T-helper 1 cell (primary cell): ENCODE measurements around the gene RASL11B.

Experiments
- DNase-seq, 5 donors: peaks; one replicate each; pipeline ENCODE4 v3.0.0-alpha.2; 2012 to 2020

RASL11B gene

GRCh38 chr4:52877036-52877435, 14.9 kb downstream of the RASL11B start:
- DNase-seq: no peak

DNA sequence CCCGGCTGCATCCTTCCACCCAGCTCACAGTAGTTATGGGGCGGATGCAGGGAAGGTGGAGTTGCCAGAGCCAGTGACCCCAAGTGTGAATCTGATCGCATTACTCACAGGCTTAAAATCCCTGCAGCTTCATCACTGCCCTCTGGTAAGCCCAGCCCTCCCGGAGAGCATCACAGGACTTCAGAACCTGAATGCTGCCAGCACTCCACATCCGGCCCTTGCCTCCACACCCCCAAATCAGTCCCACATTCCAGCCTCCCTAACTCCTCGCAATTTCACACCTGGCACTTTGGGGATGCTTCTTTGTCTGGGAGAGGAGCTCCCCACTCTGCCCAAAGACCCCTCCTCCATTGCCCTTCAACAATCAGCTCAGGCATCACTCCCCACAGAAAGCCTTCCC, 15.6 kb downstream of the RASL11B start:
- no peak for DNase-seq

DNA sequence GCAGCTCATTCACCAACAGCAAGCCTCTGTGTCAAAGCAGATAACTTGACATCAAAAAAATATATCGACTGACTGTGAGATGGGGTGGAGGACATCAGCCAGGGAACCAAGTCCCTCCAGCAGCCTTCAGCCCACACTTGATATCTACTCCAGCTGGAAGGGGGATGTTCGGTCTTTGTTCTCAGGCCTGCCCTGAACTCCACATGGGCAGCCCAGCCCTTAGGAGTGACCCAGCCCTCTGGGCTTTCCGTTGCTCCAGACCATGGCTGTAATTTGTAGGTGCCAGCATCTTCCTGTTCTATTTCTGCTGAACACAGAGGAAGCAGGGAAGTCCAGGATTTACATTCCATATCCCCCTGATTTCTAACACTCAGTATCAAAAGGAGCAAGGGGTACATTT, 17.4 kb downstream of the RASL11B start:
- DNase-seq: no peak

GRCh38 chr4:52880994-52881393, 18.9 kb downstream of the RASL11B start:
- no peak for DNase-seq

DNA sequence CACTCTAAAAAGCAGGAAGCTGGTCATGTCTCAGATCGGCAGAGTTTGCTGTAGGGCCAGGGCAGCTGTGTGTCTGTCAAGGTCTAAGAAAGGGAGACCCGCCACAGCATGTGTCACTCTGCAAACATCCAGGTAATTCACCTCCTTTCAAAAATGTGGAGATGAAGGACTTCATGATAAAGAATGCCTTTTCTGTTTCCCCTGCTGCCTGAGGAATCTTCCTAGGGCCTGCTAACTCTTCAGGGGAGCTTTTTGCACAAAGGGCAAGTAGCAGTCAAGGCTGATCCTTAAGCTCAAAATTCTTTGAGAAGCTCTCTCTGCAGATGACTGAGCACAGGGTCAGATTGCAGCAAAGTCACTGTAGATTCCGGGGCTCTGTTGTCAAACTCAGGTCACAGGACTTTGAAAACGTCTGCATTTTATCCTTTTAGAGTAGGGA, 21.1 kb downstream of the RASL11B start:
- no peak for DNase-seq

DNA sequence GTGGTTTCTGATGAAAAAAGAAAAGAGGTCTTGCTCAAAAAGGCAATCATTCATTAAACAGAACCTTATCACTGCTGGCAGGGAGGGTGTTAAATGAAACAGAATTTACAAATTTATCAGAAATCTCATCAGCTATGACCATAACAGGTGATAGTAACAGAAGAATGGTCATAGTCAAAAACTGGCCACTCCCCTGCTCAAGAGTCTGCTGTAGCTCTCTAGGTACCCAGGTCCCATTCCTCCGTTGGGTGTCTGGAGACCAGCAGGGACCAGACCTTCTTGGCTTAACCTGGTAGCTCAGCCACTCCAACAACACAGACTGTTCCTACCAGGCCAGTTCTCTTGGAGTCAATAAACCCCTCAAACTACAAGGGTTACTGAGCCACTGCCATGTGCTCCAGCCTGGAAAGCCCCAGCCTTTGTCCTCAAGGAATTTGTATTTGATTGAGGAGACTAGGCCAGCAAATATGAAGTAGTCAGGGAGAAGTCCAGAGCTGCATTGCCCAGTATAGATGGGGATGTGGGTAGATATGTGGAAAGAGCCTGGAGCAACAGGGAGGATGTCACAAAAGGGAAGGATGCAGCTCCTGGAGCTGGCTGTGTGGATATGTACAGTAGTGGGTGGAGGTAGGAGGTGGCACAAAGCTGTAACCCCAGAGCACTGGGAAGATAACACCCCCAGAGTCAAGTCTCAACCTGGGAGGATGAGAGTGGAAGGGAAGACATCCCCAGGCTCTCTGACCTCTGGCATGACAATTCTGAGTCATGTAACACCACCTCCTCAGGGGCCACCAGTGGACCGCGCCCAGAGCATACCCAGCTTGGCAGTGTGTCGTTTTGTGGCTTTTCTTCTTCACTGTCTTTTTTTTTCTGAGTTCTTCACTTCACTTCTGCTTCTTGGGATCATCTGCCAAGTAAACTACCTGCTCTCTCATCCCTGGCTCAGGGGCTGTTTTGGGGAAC, 21.9 kb downstream of the RASL11B start:
- no peak for DNase-seq

GRCh38 chr4:52884994-52885393, 22.9 kb downstream of the RASL11B start:
- DNase-seq: no peak

GRCh38 chr4:52889354-52889753, 27.2 kb downstream of the RASL11B start:
- no peak for DNase-seq

DNA sequence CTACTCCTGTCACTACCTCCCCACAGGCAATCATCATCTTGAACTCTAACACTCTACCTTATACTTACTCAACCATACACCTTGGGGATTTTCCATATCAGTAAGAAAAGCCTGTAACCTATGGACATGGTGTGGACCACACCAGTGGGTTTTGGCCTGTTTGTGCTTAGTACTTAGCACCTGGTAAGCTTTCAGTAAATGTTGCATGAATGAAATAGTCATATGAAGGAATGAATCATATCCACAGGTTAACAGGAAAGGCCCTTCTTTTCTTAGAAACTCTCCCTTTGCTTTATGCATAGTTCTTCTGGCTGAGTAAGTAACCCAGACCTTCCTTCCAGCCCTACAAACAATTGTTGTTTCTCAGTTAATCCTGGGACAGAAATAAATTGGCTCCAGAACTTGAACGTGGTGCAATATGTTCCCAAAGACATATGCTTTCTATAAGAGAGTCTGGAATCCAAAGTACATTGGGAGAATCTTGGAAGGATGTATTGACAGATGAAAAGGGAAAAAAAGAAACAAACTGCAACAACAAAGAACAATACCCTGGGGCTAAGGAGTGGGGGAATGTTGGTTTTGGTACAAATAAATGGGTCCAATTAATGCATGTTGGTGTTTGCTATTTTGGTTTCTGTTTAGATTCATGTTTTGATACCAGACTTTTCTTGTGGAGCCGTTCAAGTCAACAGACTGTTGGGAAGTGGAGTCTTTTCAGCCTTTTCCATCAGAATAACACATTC, 27.8 kb downstream of the RASL11B start:
- peak in 1 of 5 donors; percentile 67 for DNase-seq

DNA sequence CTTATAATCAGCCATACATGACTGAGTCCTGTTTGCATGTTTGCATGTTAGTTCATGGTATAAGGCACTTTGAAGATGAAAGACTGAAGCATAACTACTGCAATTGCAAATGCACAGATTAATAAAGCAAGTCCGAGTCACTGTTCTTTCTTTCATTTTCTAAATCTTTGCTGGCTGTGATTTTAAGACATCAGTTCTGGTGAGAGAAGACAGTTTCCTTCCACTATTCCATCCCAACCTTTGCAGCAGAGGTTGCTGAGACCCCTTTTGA, 28.3 kb downstream of the RASL11B start:
- DNase-seq: peak in 1 of 5 donors; percentile 8

GRCh38 chr4:52891743-52892142, 29.6 kb downstream of the RASL11B start:
- DNase-seq: no peak

- DNase-seq: no peak
Measured at GRCh38 chr4:52892880-52893279, 30.8 kb downstream of the RASL11B start.

GRCh38 chr4:52894443-52894842, 32.3 kb downstream of the RASL11B start:
- peak in 1 of 5 donors; percentile 6 for DNase-seq

DNA sequence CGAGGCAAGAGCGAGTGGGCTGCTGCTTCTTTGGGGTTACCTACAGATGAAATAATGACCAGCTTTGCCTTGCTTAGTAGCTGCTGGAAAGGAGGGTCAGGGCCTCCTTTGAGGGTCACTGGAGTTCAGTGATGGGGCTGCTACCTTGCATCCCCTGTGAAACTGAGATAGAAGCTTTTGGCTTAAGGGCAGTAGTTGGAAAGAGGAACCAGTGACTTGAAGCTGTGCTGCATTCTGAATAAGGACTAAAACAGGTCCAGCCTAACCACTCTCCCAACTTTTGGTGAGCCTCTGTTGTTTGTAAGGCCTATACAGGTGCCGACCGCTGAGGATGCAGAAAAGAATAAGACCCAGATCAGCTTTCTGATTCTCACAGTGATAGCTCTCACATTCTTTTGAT, 41.2 kb downstream of the RASL11B start:
- DNase-seq: no peak

DNA sequence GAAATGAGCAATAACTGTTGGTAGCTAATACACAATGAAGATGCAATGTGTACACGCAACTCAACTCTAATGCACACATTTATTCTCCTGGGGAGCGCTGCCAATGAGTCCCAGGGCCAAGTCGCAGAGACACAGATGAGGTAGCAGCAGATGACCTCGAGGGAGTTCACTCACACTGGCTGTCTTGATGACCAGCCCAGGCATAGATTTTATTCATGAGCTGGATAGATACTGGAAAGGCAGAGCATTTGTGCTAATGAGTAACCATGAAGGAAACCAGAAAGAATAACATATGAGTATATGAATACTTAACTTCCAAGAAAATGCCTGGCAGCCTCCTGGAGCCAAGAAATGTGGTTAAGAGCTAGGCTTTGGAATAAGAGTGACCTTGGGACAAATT, 42.3 kb downstream of the RASL11B start:
- DNase-seq: no peak

- no peak for DNase-seq
Measured at GRCh38 chr4:52907510-52907909, 45.4 kb downstream of the RASL11B start.

- DNase-seq: no peak
Measured at GRCh38 chr4:52910115-52910514, 48.0 kb downstream of the RASL11B start.

- DNase-seq: peak; percentile 16 to 65 (median 36)
Measured at GRCh38 chr4:52911684-52912294, 49.7 kb downstream of the RASL11B start.

DNA sequence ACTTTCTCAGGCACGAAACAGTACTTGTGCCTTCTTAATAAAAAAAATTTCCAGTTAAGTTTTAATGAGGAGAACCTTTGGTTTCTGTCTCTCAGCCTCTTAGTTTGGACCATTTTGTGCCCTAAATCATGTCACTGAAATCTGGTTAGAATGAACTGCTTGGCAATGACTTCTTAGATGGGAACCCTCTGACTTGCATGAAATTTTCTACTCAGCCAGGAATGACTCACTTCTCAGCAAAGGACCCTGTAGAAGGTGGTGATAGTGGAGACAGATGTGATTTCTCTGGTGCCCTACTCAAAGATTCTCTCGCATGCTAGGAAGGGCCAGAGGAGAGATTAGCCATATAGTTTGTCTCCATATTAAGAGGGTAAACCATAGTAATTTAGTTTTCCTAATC, 50.5 kb downstream of the RASL11B start:
- DNase-seq: no peak

GRCh38 chr4:52914051-52914605, 52.0 kb downstream of the RASL11B start:
- DNase-seq: no peak

DNA sequence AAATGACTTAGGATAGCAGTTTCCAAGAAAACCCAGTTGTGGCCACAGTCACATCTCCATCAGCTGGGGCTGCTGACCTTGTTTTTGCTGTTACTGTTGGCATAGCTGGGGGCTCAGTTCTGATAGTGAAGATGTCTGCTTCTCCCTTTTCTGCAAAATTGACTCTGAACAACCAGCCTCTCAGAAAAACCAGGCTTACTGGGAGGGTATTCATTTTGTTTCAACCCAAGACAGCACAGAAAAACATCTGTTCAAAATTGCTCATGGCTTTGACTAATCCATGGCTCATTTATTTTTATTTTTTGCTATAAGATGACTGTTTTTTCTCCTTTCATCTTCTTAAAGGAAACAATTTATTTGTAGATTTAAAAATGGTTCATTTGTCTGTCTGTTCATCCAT, 53.1 kb downstream of the RASL11B start:
- no peak for DNase-seq

DNA sequence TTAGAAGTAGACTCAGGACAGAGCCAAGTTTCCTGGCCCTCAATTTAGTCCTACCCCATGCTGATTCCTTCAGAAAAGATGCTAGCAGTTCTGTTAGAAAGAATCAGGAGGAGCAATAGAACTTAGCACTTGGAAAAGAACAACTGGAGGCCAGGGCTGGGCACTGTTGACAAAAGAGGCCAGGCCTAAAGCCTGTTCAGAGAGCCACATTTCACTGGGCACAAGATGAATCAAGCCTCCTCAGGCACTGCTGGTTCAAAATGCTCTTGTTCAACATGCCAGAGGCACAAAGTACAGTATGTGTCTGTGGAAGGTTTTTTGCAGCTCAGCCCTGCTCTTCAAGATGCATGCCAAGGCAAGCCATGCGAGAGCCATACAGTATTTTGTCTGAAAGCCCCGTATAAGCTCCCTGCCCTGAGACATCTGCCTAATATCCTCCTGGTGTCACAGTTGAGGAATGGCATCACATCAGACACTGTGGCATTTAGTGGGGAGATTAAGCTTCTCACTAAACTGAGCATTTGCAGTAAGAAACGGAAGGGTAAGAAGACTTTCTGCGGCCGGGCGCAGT, 53.7 kb downstream of the RASL11B start:
- DNase-seq: no peak
